Measurements from ENCODE around the gene NF1.

The NF1 gene

GRCh38 chr17:31236137-31236536 lies 141.4 kb downstream of the NF1 start:
- Histone ChIP-seq H3K36me3 (ENCODE audit: insufficient read depth) (no peaks in the 10 kb centered on the region), H3K79me2 (ENCODE audit: insufficient read depth, low read depth) (no peaks in the 10 kb centered on the region), H3K27me3 (ENCODE audit: insufficient read depth, low read depth) (no peaks in the 10 kb centered on the region), H4K20me1 (ENCODE audit: insufficient read depth) (no peaks in the 10 kb centered on the region), H3K9ac (no peak overlapping the region), H3K27ac (no peak overlapping the region), H3K4me2 (no peak overlapping the region), H2AFZ (ENCODE audit: low read depth) (no peak overlapping the region), H3K4me3 (IDR thresholded peaks at IDR 0.05; ENCODE audit: insufficient read depth, low read depth, low read length) (no peak overlapping the region), H3K4me1 (ENCODE audit: low read depth, poor library complexity, severe bottlenecking) (no peaks in the 10 kb centered on the region)
- TF ChIP-seq, protein P1, sequence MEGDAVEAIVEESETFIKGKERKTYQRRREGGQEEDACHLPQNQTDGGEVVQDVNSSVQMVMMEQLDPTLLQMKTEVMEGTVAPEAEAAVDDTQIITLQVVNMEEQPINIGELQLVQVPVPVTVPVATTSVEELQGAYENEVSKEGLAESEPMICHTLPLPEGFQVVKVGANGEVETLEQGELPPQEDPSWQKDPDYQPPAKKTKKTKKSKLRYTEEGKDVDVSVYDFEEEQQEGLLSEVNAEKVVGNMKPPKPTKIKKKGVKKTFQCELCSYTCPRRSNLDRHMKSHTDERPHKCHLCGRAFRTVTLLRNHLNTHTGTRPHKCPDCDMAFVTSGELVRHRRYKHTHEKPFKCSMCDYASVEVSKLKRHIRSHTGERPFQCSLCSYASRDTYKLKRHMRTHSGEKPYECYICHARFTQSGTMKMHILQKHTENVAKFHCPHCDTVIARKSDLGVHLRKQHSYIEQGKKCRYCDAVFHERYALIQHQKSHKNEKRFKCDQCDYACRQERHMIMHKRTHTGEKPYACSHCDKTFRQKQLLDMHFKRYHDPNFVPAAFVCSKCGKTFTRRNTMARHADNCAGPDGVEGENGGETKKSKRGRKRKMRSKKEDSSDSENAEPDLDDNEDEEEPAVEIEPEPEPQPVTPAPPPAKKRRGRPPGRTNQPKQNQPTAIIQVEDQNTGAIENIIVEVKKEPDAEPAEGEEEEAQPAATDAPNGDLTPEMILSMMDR (conservative IDR thresholded peaks at IDR 0.05; ENCODE audit: low read depth, low read length), result no peak

DNA sequence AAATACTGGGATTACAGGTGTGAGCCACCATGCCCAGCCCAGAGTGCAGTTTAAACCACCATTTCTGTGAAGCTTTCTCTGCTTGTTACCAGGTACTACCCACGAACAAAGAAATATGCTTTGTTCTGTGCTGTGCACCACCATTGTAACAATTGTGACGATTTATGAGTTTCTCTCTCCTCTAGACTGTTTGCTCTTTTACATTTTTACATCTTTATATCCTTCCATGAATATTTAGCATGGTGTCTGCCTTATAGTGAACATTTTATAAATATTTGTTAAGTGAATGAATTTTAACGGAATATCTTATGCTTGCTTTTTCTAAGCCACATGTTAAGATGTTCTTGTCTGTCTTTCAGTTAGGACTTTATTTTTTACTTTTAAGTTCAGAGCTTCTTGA lies 141.9 kb downstream of the NF1 start:
- no peak overlapping the region for H3K9ac ChIP-seq
- H3K4me3 ChIP-seq (IDR thresholded peaks at IDR 0.05; ENCODE audit: insufficient read depth, low read depth, low read length), result no peak overlapping the region
- H3K27me3 ChIP-seq (ENCODE audit: insufficient read depth, low read depth), result no peaks in the 10 kb centered on the region
- no peak overlapping the region for H2AFZ ChIP-seq (ENCODE audit: low read depth)
- H4K20me1 ChIP-seq (ENCODE audit: insufficient read depth), result no peaks in the 10 kb centered on the region
- H3K36me3 ChIP-seq (ENCODE audit: insufficient read depth), result no peaks in the 10 kb centered on the region
- no peak overlapping the region for H3K27ac ChIP-seq
- H3K4me2 ChIP-seq, result no peak overlapping the region
- TF ChIP-seq, protein P1 (conservative IDR thresholded peaks at IDR 0.05; ENCODE audit: low read depth, low read length), result no peak
- no peaks in the 10 kb centered on the region for H3K4me1 ChIP-seq (ENCODE audit: low read depth, poor library complexity, severe bottlenecking)
- no peaks in the 10 kb centered on the region for H3K79me2 ChIP-seq (ENCODE audit: insufficient read depth, low read depth)

GRCh38 chr17:31241116-31241515 lies 146.3 kb downstream of the NF1 start:
- no peak overlapping the region for H3K9ac ChIP-seq
- H3K79me2 ChIP-seq (ENCODE audit: insufficient read depth, low read depth), result no peaks in the 10 kb centered on the region
- H3K27ac ChIP-seq, result no peak overlapping the region
- H3K27me3 ChIP-seq (ENCODE audit: insufficient read depth, low read depth), result no peaks in the 10 kb centered on the region
- no peaks in the 10 kb centered on the region for H3K36me3 ChIP-seq (ENCODE audit: insufficient read depth)
- TF ChIP-seq, protein P1 (conservative IDR thresholded peaks at IDR 0.05; ENCODE audit: low read depth, low read length), result no peak
- no peaks in the 10 kb centered on the region for H3K4me1 ChIP-seq (ENCODE audit: low read depth, poor library complexity, severe bottlenecking)
- H4K20me1 ChIP-seq (ENCODE audit: insufficient read depth), result no peaks in the 10 kb centered on the region
- H3K4me3 ChIP-seq (IDR thresholded peaks at IDR 0.05; ENCODE audit: insufficient read depth, low read depth, low read length), result no peak overlapping the region
- H3K4me2 ChIP-seq, result no peak overlapping the region
- H2AFZ ChIP-seq (ENCODE audit: low read depth), result no peak overlapping the region

DNA sequence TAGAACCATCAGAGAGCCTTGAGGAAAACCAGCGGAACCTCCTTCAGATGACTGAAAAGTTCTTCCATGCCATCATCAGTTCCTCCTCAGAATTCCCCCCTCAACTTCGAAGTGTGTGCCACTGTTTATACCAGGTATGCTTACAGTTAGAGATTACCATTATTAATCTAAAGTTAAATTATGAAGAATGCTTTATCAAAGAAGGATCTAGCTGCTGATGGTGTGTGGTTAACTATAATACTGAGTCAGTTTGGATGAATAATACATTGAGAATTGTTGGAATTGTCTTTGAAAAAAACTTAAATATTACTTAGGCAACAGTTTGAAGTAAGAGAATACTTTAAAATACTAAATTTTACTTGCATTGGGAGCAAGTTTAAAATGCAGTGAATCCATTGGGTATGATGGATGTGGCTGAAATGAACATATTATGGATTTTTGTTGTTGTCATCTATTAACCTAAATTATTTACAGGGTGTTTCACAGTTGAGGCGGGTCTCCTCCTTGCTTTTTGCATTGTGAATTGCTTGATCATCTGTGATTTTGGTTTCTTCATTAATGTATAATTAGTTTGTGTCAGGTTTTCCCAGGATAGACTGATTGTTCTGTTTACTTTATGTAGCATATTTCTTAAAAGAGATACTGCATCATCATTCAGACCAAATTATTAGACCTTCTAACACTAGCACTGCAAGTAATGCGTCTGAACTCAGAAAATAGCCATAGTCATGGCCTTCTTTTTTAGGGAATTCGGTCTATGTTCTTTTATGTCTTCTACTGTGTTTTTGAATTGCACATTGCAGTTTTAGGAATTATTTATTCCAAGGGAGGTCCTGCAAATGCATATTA lies 154.4 kb downstream of the NF1 start:
- Histone ChIP-seq H3K4me3 (IDR thresholded peaks at IDR 0.05; ENCODE audit: insufficient read depth, low read depth, low read length) (no peak overlapping the region), H3K4me1 (ENCODE audit: low read depth, poor library complexity, severe bottlenecking) (peaks cover 56% of the 10 kb centered on the region), H3K4me2 (peak overlapping the region; percentile 96), H3K27ac (peak overlapping the region; percentile 54), H3K36me3 (ENCODE audit: insufficient read depth) (no peaks in the 10 kb centered on the region), H2AFZ (ENCODE audit: low read depth) (no peak overlapping the region), H3K27me3 (ENCODE audit: insufficient read depth, low read depth) (no peaks in the 10 kb centered on the region), H3K79me2 (ENCODE audit: insufficient read depth, low read depth) (no peaks in the 10 kb centered on the region), H4K20me1 (ENCODE audit: insufficient read depth) (no peaks in the 10 kb centered on the region), H3K9ac (no peak overlapping the region)
- TF ChIP-seq, protein P1 (conservative IDR thresholded peaks at IDR 0.05; ENCODE audit: low read depth, low read length), result no peak
